Thyroid gland (tissue), 4 donors: Measurements from ENCODE around the gene NTNG1.

Experiments used
- CTCF ChIP-seq, 6 experiments: fragments of 200-600 bp in 3 of 6; fragments of 450-650 bp in 3 of 6; sonication (generic) in 3 of 6; IDR thresholded peaks; one replicate each; pipeline ENCODE4 v1.5.1; 2016 to 2019; ENCODE audit warnings: antibody characterized with exemption in 6 of 6, mild to moderate bottlenecking in 2 of 6, inconsistent platforms in 1 of 6, moderate library complexity in 1 of 6
- POLR2A ChIP-seq, 2 donors: fragments of 450-650 bp; IDR thresholded peaks; one replicate each; pipeline ENCODE4 v1.6.1; 2017; ENCODE audit warnings: antibody characterized with exemption in 2 of 2, mild to moderate bottlenecking in 2 of 2, moderate library complexity in 1 of 2

DNA sequence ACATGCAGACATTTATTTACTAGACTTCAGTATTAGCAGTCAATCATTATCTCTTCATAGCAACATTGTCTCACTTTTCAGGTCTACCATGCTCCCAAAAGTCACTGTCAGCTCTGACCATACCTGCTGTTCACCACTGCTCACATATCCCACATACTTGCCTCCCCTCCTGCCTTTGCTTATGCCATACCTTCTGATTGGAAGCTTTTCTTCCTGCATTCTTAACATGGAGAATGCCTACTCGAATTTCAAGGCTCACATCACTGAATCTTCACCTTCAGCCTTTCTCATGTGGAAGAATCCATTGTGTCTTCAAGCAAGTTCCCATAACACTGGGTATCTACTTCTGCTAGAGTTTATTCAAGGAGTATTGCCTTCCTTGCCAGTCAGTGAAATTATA, 135.4 kb downstream of the NTNG1 start:
- TF ChIP-seq CTCF (IDR thresholded peaks at IDR 0.05): no peak
- no peak for TF ChIP-seq POLR2A (IDR thresholded peaks at IDR 0.05)
